SW 1271 (cell line): ENCODE results near the gene CAMTA1.
"Not testable (repeated sequence)": the region's sequence is repeated elsewhere in the genome, so short reads cannot be mapped to it uniquely, and the experiment has no call there.

Source experiments
- DNase-seq, 2 experiments: peaks; one replicate each; lab custom pipeline; 2025; lab: John Stamatoyannopoulos, UW

Gene CAMTA1

DNA sequence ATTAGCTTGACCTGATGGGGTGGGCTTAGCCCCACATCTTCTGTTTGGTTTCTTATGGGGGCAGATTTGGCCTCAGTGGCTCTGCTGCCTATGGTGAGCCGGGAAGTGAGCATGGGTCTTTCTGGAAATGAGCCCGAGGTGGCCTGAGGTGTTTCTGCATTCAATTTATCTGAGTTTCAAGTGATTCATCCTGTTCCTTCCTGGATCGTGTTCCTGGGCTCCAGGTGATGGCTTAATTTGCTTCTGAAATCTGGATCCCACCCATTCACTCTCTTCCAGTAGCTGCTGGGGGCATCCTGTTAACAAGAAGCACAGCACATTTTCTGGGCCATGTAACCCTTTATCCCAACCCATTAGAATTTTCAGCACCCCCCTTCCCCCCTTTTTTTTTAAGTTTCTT lies 324.6 kb downstream of the CAMTA1 start:
- DNase-seq, result no peak

DNA sequence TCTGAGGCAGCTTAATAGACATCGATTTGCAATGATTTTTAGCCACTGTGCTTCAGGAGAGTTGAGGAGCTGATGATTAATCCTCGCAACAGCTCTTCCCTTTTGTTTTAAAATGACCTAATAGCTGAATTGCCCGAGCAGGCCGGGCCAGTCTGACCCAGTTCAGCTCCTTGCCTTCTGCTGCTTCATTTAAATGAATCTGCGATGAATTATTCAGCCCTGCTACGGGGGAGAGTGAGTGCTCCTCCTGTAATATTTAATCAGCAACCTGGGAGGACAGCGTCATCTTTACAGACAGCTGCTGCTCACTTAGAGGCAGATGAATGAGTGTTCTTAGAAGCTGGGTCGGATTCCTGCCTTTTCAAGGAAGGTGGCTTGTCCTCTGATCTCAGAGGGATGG lies 325.1 kb downstream of the CAMTA1 start:
- no peak for DNase-seq

DNA sequence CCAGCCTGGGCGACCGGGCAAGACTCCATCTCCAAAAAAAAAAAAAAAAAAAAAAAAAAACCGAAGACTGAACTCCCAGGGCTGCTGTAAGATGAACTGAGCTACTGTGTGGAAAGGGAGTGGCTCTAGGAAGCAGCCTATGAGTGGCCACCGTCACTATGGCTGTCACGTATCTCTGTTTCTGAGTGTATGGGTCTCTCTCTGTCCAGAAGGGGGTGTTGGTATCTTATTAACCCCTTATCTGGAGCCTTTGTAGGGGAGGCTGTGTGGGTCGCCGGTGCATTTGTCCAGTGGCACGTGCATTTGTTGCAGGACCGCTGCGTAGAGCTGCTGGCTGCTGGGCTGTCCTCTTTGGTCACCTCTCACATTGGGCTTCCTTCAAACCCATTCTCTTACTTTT lies 326.6 kb downstream of the CAMTA1 start:
- DNase-seq, result no peak

DNA sequence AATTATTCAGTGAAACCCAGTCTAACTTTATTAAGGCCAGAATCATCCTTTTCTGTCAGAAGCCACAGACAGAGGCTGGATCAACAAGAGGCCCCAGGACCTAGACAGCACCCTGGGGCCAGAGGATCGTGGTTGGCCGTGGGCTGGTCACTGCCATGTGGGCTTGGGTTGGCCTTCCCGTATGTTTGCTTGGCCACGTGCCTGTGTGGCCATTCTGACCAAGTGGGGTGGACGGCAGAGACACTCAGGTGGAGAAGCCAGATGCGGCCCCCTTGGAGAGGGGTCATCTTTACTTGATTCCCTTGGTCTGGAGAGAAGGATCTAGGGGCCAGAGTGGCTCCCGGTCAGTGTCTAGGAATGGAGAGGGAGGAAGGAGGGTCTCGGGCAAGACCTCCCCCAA lies 327.9 kb downstream of the CAMTA1 start:
- DNase-seq, result no peak

DNA sequence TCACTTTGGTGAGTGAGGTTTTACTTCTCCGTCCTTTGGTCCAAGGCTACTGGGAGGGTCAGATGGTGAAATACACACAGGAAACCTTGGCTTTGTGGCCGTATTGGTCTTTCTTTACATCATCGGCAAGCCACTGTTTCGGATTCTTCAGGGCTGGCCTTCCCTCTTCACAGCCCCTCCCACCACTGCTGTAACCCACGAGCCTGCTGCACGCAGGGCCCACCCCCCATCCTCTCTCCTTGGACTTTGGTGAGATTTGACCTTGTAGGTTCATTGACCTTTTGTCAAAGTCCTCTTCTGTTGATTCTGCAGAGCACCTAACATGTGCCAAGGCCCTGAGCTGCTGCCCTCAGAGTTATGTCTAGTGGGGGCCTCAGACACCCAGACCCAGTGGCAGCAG lies 328.6 kb downstream of the CAMTA1 start:
- DNase-seq, result no peak

DNA sequence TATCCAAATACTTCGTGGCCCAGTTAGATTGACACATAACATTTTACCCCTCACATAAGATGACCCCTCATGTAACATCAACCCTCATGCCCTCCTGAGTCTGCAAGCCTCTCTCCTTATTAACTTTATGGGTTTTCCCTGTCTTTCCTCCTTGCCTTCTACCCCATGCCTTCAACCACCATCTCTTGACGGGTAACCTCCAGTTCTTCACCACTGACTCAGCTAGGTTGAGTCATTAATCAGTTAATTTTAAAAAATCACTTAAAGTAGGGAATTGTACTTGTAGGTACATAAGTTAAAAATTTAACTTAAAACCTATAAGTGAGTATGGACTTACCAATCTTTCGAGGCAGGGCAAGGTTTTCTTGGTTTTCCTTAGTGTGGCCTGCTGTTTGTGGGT lies 330.7 kb downstream of the CAMTA1 start:
- DNase-seq, result no peak

DNA sequence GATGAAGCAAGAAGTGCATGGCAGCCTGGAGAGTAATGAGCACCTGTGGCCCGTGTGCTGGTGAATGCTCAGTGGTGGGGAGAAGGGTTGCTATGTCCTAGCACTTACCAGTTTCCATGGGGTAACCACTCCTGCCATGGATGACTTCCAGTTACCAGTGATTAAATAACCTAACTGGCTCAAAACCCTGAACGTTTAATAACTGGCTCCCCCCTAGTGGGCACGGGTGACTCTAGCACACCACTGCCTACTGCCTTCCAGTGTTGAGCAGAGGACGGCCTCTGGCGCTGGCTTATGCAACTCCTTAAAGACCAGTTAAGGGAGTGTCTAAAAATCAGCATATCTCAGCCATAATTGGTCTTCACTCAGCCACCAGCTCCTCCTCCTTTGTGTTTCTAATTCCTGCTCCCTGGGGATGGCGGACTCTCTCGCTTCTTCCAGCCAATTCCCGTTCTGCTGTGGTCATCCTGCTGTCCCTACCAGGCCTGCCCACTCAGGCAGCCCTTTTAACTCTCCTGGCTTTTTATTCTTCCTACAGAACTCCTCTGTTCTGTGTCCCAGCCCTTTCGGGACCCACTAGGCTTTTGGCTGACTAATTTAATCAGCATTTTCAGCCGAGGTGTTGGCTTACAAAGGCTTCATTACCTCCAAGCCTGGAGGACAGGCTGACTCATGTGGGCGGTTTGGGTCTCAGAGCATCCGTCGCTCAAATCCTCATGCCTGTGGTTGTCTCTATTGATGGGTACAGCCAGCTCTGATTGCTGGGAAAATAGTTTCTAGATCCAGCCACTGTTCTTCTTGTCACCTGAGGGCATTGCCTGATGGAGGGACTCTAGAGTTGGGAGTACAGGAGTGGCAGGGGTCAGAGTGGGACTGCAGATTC lies 332.4 kb downstream of the CAMTA1 start:
- peak; percentile 46 to 75 for DNase-seq

DNA sequence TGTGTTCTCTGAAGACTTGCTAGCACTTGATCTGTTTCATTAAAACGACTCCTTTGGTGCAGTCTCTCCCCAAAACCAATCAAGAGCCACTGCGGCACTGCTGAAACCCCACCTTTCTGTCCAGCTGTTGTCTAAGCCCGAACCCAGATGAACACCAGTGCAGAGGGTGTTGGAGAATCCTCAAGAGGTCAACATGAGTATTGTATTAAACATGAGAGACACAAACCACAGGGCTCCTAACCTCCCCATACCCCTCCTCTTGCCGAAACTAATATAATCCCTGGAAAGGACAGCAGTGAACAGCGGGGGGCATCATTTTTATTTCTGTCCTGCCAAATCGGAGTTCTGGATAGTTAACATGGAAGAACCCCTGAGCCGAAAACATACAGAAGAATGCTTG lies 333.9 kb downstream of the CAMTA1 start:
- no peak for DNase-seq

DNA sequence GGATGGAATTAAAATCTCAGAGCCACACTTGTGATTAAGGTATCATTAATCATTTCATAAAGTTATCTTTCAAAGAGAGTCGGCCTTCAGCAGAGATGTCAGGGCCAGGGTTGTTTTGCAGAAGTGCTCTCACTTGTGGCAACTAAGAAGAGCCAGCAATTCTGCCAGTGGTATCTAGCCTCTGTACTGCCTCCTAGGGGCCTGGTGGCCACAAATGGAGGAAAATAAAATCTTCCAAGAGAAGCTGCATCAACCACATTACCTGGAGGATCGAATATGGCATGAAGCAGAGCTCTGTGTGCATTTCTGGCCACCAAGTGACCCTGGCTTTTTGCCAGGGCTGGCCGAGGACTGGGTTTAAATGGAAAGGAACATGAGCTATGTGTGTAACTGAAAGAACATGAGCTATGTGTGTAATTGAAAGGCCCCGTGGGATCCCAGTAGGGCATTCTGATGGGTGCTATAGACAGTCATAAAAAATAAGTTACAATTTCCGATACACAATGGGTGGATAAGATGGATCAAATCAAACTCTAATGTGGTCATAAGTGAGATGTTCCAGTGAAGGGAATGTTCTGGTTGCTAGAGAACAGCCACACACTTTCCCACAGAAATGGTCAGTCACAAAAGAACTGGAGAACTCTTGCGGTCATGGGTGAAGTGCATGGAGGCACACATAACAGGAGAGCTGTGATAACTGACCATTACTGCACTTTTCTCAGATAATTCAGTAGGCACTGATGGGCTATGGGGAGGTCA lies 335.8 kb downstream of the CAMTA1 start:
- no peak for DNase-seq

DNA sequence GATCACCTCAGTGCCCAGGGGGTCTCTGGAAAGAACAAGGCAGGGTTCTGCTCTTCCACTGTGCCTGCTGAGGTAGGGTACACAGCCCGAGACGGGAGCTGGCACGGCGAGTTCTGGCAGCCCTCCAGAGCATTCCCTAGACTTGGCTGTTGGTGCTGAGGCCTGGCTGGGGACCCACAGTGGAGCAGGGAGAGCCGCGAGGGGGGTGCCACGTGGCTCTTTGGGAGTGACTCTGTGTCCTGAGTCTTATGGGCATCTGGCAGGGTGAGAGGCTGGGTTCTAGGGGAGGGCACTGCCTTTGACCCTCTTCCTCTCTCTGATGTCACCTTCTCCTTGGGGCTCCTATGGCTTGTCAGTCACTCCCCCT lies 336.4 kb downstream of the CAMTA1 start:
- DNase-seq, result no peak

DNA sequence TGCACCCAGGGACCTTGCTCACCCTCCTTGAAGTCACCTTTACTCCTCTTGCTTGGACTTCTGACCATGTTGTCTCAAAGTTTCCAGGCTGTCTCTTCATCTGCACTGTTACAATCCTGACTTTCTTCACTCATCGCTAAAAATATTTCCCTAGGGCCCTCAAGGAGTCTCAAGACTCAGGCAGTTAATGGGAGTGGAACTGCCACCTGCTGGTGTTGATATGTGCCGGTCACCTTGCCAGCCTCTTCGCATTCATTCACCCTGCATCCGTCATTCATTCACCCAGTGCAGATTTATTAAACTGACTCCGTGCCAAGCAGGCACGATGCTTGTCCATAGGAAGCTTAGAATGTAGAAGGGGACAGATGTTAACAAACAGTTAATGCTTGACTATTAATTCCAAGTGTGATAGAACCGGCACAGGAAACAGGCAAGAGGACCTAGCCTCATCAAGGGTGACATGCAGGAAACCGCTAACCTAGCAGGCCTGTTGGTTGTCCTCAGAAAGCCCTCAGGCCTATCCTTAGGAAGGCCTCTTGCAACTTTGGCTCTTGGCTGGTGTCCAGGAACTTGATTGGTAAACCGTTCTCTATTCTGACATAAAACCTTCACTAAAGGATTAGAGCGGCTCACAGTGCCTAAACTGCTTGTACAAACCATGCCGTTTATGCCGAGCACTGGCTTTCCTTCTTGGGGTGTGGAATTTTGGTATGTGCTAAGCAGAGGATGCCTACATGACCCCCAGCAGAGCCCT lies 342.2 kb downstream of the CAMTA1 start:
- no peak for DNase-seq

DNA sequence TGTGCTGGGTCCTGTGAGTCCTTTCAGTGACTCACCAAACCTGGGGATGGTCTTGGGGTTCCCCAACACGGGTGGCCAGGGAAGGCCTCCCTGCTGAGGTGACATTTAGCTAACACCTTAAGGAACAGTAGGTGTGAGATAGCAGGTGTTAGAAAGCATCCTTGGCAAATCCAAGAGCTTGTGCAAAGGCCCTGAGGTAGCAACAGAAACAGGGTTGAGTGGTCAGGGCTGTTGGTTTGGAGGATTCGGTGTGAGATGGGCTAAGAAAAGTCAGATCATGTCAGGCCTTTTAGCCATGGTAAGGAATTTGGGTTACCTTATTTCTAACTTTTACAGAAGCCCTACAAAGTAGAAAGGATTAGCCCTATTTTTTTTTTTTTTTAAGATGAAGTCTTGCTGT lies 343.0 kb downstream of the CAMTA1 start:
- DNase-seq, result no peak

DNA sequence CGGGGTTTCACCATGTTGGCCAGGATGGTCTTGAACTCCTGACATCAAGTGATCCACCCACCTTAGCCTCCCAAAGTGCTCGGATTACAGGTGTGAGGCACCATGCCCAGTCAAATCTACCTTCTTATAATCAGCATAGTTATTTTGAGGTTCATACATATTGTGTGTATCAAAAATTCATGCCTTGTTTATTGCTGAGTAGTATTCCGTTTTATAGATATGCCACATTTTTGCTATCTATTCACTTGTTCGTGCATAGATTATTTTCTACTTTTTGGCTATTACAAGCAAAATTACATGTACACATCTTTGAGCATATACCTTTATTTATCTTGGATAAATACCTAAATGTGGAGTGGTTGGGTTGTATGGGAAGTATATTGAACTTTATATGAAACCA lies 344.9 kb downstream of the CAMTA1 start:
- DNase-seq, result no peak

DNA sequence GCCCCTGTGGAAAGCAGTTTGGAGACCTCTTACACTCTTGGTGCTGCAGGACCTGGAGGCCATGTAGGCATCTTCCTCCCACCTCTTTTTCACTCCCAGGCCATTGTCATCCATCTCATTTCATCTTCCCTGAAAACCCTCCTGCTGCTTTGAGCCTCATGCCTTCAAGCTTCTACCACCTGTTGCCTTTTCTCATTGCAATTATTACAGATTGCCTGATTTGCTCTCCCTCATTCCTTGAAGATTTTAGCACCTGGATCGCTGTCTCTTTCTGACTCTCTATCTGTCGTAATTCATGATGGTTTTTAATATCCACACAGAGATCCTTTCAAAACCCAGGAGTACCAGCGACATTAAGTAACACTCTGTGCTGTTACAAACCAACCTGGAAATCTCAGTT lies 350.2 kb downstream of the CAMTA1 start:
- no peak for DNase-seq

DNA sequence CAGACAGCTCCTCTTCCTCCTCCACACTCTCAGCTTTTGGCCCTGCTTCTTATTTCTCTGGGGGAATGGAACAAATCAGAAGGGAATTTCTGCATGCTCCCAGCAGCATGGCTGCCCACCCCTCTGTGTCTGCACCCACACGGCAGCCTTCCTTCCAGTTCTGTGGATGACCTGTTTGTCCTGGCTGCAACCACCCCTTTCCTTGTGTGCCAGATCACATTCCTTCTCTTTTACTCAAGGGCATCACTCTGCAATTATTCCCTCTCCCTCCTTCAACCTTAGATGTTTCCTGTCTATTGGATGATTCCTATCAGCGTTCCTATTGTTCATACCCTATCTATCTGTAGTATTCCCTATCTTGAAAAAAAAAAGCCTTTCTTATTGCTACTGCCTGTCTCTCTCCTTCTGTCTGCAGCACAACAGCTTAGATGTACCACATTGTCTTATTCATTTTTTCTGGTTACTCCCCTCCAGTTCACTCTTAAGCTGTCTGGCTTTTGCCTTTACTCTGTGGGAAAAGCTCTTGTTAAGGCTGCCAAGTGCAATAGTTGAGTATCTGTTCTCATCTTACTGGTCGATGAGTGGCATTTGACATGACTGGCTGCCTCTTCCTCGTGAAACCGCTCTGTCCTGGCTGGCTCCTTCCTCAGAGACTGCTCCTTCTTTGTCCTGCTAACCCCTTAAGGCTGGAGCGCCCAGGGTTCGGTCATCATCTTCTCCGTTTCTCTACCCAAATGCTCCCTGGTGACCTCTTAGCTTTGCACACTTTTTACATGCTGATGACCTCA lies 351.1 kb downstream of the CAMTA1 start:
- DNase-seq, result no peak

DNA sequence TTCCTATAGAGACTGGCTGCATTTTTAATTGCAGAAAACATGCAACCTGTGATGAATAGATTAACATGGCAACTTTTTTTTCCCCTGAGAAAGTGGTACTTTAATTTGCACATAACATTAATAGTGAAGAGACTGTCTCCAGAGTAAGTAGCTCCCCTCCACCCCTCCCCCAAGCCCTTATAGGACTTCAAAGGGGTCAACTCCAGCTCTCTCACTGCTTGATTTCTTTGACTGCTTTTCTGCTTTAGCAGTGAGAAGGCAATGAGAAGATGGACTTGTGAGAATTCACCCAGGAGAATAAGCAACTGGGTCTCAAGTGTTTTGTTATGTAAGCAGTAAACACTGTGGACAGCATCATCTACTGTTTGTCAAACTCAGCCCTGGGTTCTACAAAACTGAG lies 355.0 kb downstream of the CAMTA1 start:
- no peak for DNase-seq

DNA sequence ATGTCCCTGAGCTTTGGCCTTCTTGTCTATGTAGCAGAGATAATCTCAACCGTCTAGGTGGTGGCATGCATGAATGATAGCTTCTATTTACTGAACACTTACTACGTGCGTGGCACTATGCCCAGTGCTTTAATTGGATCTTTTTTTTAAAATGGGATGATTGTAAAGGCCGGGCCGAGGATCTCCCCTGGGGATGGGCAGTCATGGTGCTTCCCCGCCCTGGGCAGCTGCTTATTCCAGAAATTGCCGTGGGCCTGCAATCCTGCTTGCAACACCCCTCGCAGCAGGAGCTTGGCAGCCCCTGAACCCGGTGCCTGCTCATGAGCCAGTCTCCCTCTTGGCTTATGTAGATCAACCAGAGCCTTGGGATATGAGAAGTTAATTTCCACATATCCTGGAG lies 360.7 kb downstream of the CAMTA1 start:
- DNase-seq, result no peak

DNA sequence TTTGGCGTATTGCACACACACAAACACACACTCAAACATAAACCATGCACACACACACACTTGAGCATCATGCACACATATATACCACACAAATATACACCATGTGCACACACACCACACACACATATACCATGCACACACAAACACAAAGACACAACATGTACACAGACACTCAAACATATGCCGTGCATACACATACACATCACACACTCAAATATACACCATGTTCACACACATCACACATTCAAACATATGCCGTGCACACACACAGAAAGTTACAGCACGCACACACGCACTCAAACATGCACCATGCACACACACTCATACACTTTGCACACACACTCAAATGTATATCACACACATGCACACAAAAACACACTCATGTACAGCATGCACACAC lies 361.5 kb downstream of the CAMTA1 start:
- no peak for DNase-seq

DNA sequence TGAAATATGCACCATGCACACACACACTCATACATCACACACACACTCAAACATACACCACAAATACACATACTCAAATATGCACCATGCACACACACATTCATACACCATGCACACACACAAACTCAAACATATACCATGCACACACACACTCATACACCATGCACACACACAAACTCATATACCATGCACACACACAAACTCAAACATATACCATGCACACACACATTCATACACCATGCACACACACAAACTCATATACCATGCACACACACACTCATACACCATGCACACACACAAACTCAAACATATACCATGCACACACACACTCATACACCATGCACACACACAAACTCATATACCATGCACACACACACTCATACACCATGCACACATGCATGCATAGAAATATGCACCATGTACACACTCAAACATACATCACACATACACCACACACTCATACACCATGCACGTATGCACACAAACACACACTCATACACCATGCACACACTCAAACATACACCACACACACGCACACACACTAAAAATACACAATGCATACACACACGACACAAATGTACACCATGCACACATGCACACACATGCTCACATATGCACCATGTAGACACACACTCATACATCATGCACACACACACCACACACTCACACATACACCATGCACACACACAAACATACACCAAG lies 362.5 kb downstream of the CAMTA1 start:
- DNase-seq, result not testable (repeated sequence)

DNA sequence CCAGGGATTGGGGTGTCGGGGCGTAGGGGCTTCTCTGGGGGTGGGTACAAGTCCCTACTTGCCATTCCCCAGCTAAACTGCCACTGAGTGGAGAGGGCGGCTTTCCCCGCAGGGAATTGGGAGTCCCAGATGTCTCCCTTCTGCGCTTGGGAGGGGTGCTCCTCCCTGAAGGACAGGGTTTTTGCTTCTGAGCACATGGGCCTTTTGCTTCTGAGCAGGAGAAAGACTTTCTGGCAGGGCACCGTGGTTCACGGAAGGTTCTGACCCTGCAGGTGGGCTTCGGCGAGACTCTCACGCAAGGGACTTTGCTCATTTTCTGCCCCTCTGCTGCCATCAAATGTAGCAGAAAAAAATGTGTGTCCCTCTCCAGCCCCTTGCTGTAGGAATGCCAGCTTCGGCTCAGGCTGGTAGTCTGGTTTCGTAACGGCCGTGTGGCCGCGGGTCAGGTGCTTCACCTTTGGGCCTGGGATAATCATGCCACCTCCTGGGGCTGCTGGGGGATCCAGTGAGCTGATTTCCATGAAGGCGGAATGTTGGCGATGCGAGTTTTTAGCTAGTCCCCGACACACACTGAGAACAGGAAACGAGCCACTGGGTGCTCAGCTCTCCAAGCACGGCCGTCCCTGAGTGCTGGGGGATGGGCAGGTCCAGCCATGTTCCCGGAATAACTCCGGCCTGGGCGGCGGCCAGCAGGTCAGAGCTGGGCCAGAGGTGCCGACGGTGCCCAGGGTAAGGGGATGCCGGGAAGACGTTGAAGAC lies 364.0 kb downstream of the CAMTA1 start:
- DNase-seq, result no peak
